Gastroesophageal sphincter (tissue), 3 donors: ENCODE measurements around the gene ACSS1.

Experiments used
- CTCF ChIP-seq, 4 experiments: fragments of 200-600 bp in 2 of 4; fragments of 450-650 bp in 2 of 4; sonication (generic) in 1 of 4; IDR thresholded peaks; one replicate each; pipeline ENCODE4 v1.5.1; 2017 to 2019; ENCODE audit warnings: antibody characterized with exemption in 4 of 4, mild to moderate bottlenecking in 2 of 4, moderate library complexity in 2 of 4
- POLR2AphosphoS5 ChIP-seq: sonication (generic); formaldehyde crosslinking; IDR thresholded peaks from one replicate; pipeline ENCODE4 v1.6.1; 2017; ENCODE audit warnings: antibody characterized with exemption

- no peak for TF ChIP-seq CTCF (IDR thresholded peaks at IDR 0.05)
- TF ChIP-seq POLR2AphosphoS5, result no peak
Observed at GRCh38 chr20:24958506-24959385, 99.2 kb downstream of the ACSS1 start.
